ENCODE data around the gene RAG1. TPM values are rescaled to one million over a fixed set of nuclear protein-coding genes. Genes with fewer than 3 reads are reported as not detected.

RAG1 gene
- total RNA-seq, 1 donor from 2014 or later = 0.24 TPM

DNA sequence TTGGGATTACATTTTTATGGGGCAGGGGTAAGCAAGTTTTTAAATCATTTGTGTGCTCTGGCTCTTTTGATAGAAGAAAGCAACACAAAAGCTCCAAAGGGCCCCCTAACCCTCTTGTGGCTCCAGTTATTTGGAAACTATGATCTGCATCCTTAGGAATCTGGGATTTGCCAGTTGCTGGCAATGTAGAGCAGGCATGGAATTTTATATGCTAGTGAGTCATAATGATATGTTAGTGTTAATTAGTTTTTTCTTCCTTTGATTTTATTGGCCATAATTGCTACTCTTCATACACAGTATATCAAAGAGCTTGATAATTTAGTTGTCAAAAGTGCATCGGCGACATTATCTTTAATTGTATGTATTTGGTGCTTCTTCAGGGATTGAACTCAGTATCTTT, 10.1 kb downstream of the RAG1 start:
- intact Hi-C loops (cut with micrococcal nuclease) = no loop called here
- no peak overlapping the region for H3K27ac Mint-ChIP-seq
- H3K27me3 Mint-ChIP-seq = peaks cover 32% of the 10 kb centered on the region
- CTCF ChIA-PET = interaction anchor here (1.1 kb wide), 1 partner anchor 13 kb away, joined by 3 read pairs; no protein-coding TSS in a partner anchor
- DNase-seq (no peak), ATAC-seq (ENCODE audit: low read depth) (no peak)
- H3K36me3 Mint-ChIP-seq (ENCODE audit: low read depth) = no peaks in the 10 kb centered on the region
- peaks cover 8% of the 10 kb centered on the region for H3K9me3 Mint-ChIP-seq
- no peak for TF ChIP-seq CTCF (IDR thresholded peaks at IDR 0.05)
- no peak overlapping the region for H3K4me3 Mint-ChIP-seq
- H3K4me1 Mint-ChIP-seq = no peaks in the 10 kb centered on the region
- POLR2A ChIA-PET = no interaction called here

DNA sequence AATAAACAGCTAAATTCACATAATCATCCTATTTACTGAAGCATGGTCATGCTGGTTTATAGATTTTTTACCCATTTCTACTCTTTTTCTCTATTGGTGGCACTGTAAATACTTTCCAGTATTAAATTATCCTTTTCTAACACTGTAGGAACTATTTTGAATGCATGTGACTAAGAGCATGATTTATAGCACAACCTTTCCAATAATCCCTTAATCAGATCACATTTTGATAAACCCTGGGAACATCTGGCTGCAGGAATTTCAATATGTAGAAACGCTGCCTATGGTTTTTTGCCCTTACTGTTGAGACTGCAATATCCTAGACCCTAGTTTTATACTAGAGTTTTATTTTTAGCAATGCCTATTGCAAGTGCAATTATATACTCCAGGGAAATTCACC, 10.7 kb downstream of the RAG1 start:
- no peak overlapping the region for H3K27ac Mint-ChIP-seq
- H3K4me3 Mint-ChIP-seq = no peak overlapping the region
- intact Hi-C loops (cut with micrococcal nuclease) = no loop called here
- no peak for DNase-seq
- ATAC-seq (ENCODE audit: low read depth) = no peak
- TF ChIP-seq CTCF (IDR thresholded peaks at IDR 0.05) = no peak
- ChIA-PET CTCF (no interaction called here), POLR2A (no interaction called here)
- peaks cover 28% of the 10 kb centered on the region for H3K27me3 Mint-ChIP-seq
- peaks cover 8% of the 10 kb centered on the region for H3K9me3 Mint-ChIP-seq
- H3K36me3 Mint-ChIP-seq (ENCODE audit: low read depth) = no peaks in the 10 kb centered on the region
- no peaks in the 10 kb centered on the region for H3K4me1 Mint-ChIP-seq

DNA sequence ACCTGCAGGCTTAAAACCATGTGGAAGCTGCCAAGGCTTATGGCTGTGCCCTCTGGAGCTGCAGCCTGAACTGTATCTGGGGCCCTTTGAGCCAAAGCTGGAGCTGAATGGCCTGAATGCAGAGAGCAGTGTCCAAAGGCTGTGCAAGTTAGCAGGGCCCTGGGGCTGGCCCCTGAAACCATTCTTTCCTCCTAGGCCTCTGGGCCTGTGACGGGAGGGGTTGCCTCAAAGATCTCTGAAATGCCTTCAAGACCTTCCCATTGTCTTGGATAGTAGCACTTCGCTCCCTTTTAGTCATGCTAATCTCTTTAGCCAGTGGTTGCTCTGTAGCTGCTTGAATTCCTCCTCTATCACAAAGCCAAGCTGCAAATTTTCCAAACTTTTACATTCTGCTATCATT, 13.7 kb downstream of the RAG1 start:
- Mint-ChIP-seq H3K27me3 (peaks cover 15% of the 10 kb centered on the region), H3K36me3 (ENCODE audit: low read depth) (no peaks in the 10 kb centered on the region), H3K4me1 (no peaks in the 10 kb centered on the region), H3K4me3 (no peak overlapping the region), H3K9me3 (peaks cover 8% of the 10 kb centered on the region), H3K27ac (no peak overlapping the region)
- POLR2A ChIA-PET = no interaction called here
- DNase-seq = no peak
- ATAC-seq (ENCODE audit: low read depth) = no peak
- intact Hi-C loops (cut with micrococcal nuclease) = no loop called here
- no peak for TF ChIP-seq CTCF (IDR thresholded peaks at IDR 0.05)
- CTCF ChIA-PET = no interaction called here

DNA sequence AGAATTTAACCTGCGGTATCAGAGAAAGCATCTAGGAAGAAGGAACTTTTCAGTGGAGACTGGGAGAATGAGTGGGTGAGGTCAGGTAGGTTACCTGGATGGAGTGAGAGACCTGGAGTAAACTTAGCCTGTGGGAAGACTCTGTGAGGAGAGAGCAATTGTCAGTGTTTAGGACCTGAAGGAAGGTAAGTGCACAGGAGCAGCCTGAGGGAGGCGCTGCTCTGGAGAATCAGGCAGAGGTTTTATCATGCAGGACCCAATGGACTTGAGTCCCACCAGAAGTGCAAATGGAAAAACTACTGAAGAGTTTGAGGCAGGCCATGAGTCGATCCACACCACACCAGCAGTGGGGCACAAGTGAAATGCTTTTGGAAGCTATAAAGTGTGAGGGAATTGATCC, 15.9 kb downstream of the RAG1 start:
- no peak for TF ChIP-seq CTCF (IDR thresholded peaks at IDR 0.05)
- CTCF ChIA-PET = no interaction called here
- DNase-seq = no peak
- POLR2A ChIA-PET = no interaction called here
- H3K4me3 Mint-ChIP-seq = no peak overlapping the region
- ATAC-seq (ENCODE audit: low read depth) = no peak
- peaks cover 8% of the 10 kb centered on the region for H3K9me3 Mint-ChIP-seq
- peaks cover 3% of the 10 kb centered on the region for H3K4me1 Mint-ChIP-seq
- H3K36me3 Mint-ChIP-seq (ENCODE audit: low read depth) = no peaks in the 10 kb centered on the region
- no peak overlapping the region for H3K27ac Mint-ChIP-seq
- H3K27me3 Mint-ChIP-seq = peaks cover 18% of the 10 kb centered on the region
- intact Hi-C loops (cut with micrococcal nuclease) = no loop called here

GRCh38 chr11:36586543-36586942, 18.7 kb downstream of the RAG1 start:
- peaks cover 3% of the 10 kb centered on the region for H3K4me1 Mint-ChIP-seq
- intact Hi-C loops (cut with micrococcal nuclease) = no loop called here
- ATAC-seq (ENCODE audit: low read depth) = peak; percentile 45
- H3K9me3 Mint-ChIP-seq = peaks cover 8% of the 10 kb centered on the region
- H3K27ac Mint-ChIP-seq = no peak overlapping the region
- no peak for TF ChIP-seq CTCF (IDR thresholded peaks at IDR 0.05)
- ChIA-PET CTCF (no interaction called here), POLR2A (no interaction called here)
- DNase-seq = no peak
- H3K27me3 Mint-ChIP-seq = peaks cover 21% of the 10 kb centered on the region
- no peaks in the 10 kb centered on the region for H3K36me3 Mint-ChIP-seq (ENCODE audit: low read depth)
- H3K4me3 Mint-ChIP-seq = no peak overlapping the region
